GM12873 (cell line): ENCODE results near the gene NR3C2.

Experiments
- TF ChIP-seq, protein P1 (sequence below): IDR thresholded peaks from 2 replicates; pipeline ENCODE4 v1.5.1; 2012; ENCODE audit warnings: low read depth, mild to moderate bottlenecking, moderate library complexity, low read length, control low read depth; ENCODE audit not compliant: insufficient read depth; ENCODE audit errors: missing control alignments

NR3C2 gene

GRCh38 chr4:148266921-148267320, 175.3 kb downstream of the NR3C2 start:
- TF ChIP-seq, protein P1, sequence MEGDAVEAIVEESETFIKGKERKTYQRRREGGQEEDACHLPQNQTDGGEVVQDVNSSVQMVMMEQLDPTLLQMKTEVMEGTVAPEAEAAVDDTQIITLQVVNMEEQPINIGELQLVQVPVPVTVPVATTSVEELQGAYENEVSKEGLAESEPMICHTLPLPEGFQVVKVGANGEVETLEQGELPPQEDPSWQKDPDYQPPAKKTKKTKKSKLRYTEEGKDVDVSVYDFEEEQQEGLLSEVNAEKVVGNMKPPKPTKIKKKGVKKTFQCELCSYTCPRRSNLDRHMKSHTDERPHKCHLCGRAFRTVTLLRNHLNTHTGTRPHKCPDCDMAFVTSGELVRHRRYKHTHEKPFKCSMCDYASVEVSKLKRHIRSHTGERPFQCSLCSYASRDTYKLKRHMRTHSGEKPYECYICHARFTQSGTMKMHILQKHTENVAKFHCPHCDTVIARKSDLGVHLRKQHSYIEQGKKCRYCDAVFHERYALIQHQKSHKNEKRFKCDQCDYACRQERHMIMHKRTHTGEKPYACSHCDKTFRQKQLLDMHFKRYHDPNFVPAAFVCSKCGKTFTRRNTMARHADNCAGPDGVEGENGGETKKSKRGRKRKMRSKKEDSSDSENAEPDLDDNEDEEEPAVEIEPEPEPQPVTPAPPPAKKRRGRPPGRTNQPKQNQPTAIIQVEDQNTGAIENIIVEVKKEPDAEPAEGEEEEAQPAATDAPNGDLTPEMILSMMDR: no peak

- TF ChIP-seq, protein P1: no peak
These were observed 176.0 kb downstream of the NR3C2 start for GRCh38 chr4:148266240-148266639.

DNA sequence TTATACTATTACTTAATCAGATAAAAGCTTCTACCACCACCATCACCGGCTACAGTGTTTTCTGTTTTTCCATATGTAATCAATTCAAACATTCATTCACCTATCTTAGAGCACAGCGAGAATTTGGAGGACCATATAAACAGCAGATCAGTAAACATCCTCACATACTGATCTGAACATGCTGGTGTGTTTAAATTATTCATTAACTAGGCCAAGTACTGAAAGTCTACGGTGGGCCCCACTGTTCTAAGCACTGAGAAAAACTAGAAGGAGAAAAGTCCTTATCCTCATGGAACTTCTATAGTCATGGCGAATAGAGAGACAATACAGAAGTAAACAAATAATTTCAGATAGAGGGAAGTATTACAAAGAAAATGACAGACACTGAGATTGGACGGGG, 176.6 kb downstream of the NR3C2 start:
- TF ChIP-seq, protein P1: no peak

DNA sequence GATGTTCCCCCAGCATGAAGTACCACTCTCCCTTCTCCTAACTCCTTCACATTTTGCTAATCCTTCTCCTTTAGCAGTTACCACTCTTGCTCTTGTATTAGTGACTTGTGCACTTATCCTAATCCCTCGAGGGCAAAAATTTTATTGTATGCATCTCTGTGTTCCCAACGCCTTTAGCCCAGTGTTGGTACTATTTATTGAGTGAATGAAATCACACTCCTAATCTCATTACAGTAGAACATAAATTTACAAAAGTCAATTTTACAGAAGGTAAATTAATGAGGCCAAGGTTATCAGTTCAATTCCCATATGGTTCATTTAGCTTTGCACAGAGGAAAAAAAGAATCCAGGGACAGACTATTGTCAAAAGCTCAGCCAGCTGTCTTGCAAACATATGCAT, 178.4 kb downstream of the NR3C2 start:
- TF ChIP-seq, protein P1: no peak

DNA sequence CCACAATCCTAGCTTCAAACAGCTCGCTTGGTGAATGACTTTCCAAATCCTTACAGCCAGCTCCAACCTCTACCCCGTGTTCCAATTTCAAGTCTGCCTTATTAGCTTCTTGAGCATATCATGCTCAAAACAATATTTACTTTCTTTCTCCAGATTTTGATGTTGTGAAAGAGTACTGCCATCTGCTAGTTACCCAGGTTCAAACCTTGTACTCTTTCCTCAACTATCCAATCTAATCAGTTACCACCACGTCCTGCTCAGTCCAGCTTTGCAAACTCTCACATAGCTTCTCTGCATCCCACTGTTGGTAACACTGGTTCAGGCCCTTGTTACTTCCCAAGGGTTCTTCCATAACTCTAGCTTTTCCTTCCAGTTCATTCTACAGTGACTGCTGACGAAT, 179.1 kb downstream of the NR3C2 start:
- TF ChIP-seq, protein P1: no peak

GRCh38 chr4:148261848-148262247, 180.4 kb downstream of the NR3C2 start:
- TF ChIP-seq, protein P1: no peak

GRCh38 chr4:148259841-148260240, 182.4 kb downstream of the NR3C2 start:
- TF ChIP-seq, protein P1: no peak
